K562 (cell line): ENCODE data around the gene SCAMP3. TPM values are rescaled to one million over a fixed set of nuclear protein-coding genes. Genes with fewer than 3 reads are reported as not detected.
A peak's percentile ranks its signal among the peaks of the same experiment; 100 is the strongest.

Source experiments
- ATF4 ChIP-seq: fragments of 450-650 bp; formaldehyde crosslinking; IDR thresholded peaks from 2 replicates; pipeline ENCODE4 v1.4.0; 2022; ENCODE audit warnings: mild to moderate bottlenecking, moderate library complexity
- CTCF ChIP-seq, 3 experiments: IDR thresholded peaks in 2 of 3; conservative IDR thresholded peaks in 1 of 3; 2 replicates each; pipeline ENCODE4 v1.5.1; 2011 to 2012; ENCODE audit warnings: low read length in 3 of 3, mild to moderate bottlenecking in 3 of 3, control low read depth in 2 of 3, improper control_type of control experiment in 1 of 3, inconsistent platforms in 1 of 3, low read depth in 1 of 3, mixed read lengths in 1 of 3, moderate library complexity in 1 of 3; ENCODE audit not compliant: insufficient read depth in 2 of 3
- HDAC1 ChIP-seq, 2 experiments: fragments of 450-650 bp; IDR thresholded peaks; 2 replicates each; pipeline ENCODE4 v1.6.1; 2016 to 2017; ENCODE audit warnings: inconsistent platforms in 1 of 2, mild to moderate bottlenecking in 1 of 2, moderate library complexity in 1 of 2
- KAT8 ChIP-seq: fragments of 450-650 bp; IDR thresholded peaks from 2 replicates; pipeline ENCODE4 v1.6.1; 2016; ENCODE audit warnings: low read depth, mild to moderate bottlenecking
- KHSRP ChIP-seq: fragments of 450-650 bp; IDR thresholded peaks from 2 replicates; pipeline ENCODE4 v1.6.1; 2017
- MAX ChIP-seq: sonication (generic); formaldehyde crosslinking; IDR thresholded peaks from 2 replicates; pipeline ENCODE4 v1.9.0; 2022; ENCODE audit warnings: mild to moderate bottlenecking, missing genetic modification reagents
- MAZ ChIP-seq, 2 experiments: fragments of 450-650 bp in 1 of 2; sonication (generic) in 1 of 2; formaldehyde crosslinking; IDR thresholded peaks in 1 of 2; conservative IDR thresholded peaks in 1 of 2; 2 replicates each; pipeline versions ENCODE4 v1.4.0 to v1.5.0; 2020; ENCODE audit warnings: mild to moderate bottlenecking in 1 of 2, missing genetic modification reagents in 1 of 2
- PATZ1 ChIP-seq: fragments of 250-450 bp; sonication (Bioruptor Pico); IDR thresholded peaks from 2 replicates; pipeline ENCODE4 v1.5.0; 2020; ENCODE audit warnings: mild to moderate bottlenecking, borderline replicate concordance
- RBM14 ChIP-seq: fragments of 200-400 bp; formaldehyde crosslinking; IDR thresholded peaks from 2 replicates; pipeline ENCODE4 v1.6.1; 2018; ENCODE audit warnings: low read depth, mild to moderate bottlenecking, low read length, moderate library complexity, borderline replicate concordance; ENCODE audit not compliant: insufficient read depth
- SNIP1 ChIP-seq: fragments of 450-650 bp; IDR thresholded peaks from 2 replicates; pipeline ENCODE4 v1.7.1; 2017; ENCODE audit warnings: low read depth, mild to moderate bottlenecking
- SOX6 ChIP-seq: fragments of 450-650 bp; IDR thresholded peaks from 2 replicates; pipeline ENCODE4 v1.6.1; 2014; ENCODE audit warnings: mild to moderate bottlenecking
- SRSF7 ChIP-seq: fragments of 200-400 bp; formaldehyde crosslinking; optimal IDR thresholded peaks from 2 replicates; pipeline ENCODE3; 2017; ENCODE audit warnings: mild to moderate bottlenecking, low read depth, low read length
- TFE3 ChIP-seq: fragments of 450-650 bp; formaldehyde crosslinking; IDR thresholded peaks from 2 replicates; pipeline ENCODE4 v1.4.0; 2020; ENCODE audit warnings: mild to moderate bottlenecking, mixed read lengths
- THRA ChIP-seq: fragments of 450-650 bp; IDR thresholded peaks from 2 replicates; pipeline ENCODE4 v1.6.1; 2017; ENCODE audit warnings: mild to moderate bottlenecking, moderate library complexity
- ZC3H4 ChIP-seq: sonication (generic); formaldehyde crosslinking; IDR thresholded peaks from 2 replicates; pipeline ENCODE4 v1.9.0; 2021; ENCODE audit warnings: missing genetic modification reagents, borderline replicate concordance
- ZNF146 ChIP-seq: IDR thresholded peaks from one replicate; pipeline ENCODE4 v1.6.1; 2018; ENCODE audit warnings: missing compliant biosample characterization; ENCODE audit not compliant: unreplicated experiment
- ZNF232 ChIP-seq: sonication (generic); formaldehyde crosslinking; IDR thresholded peaks from 2 replicates; pipeline ENCODE4 v1.8.0; 2022; ENCODE audit warnings: mild to moderate bottlenecking, missing genetic modification reagents
- ZNF445 ChIP-seq: fragments of 250-450 bp; sonication (Bioruptor Pico); IDR thresholded peaks from 2 replicates; pipeline ENCODE4 v1.4.0; 2020; ENCODE audit warnings: low read depth, mild to moderate bottlenecking, moderate library complexity
- ZNF699 ChIP-seq: fragments of 250-450 bp; sonication (Bioruptor Pico); IDR thresholded peaks from 2 replicates; pipeline ENCODE4 v1.8.0; 2021; ENCODE audit warnings: mild to moderate bottlenecking, moderate library complexity; ENCODE audit not compliant: insufficient replicate concordance
- polyA plus RNA-seq, 8 experiments: library from polyadenylated mRNA; depleted of rRNA in 4 of 8; stranded (reverse) in 5 of 8; unstranded in 3 of 8; fragments of >200 nt; fragmentation: Nextera tagmentation in 2 of 8; fragmentation: Illumina TruSeq in 1 of 8; extraction: Ambion mirVana in 2 of 8; extraction: Trizol in 1 of 8; gene quantifications; 2 replicates each; pipeline versions ENCODE4 v1.2.1 to v1.2.3, GENCODE V29; 2011 to 2014; ENCODE audit warnings: inconsistent platforms in 1 of 8, missing spikeins in 1 of 8
- total RNA-seq, 7 experiments: library from RNA; depleted of rRNA in 6 of 7; stranded (reverse); fragments of >200 nt in 6 of 7; fragmentation: Illumina TruSeq in 2 of 7; extraction: Trizol in 2 of 7; gene quantifications; 2 replicates each; pipeline versions ENCODE4 v1.2.1 to v1.2.3, GENCODE V29; 2011 to 2021; ENCODE audit warnings: low replicate concordance in 1 of 7

Gene SCAMP3
- total and polyA plus RNA-seq, 9 of the 15 experiments (the other 6 are each of a cell fraction or from before 2014, with no cell fraction given): 14.2 to 131 (median 86.1) TPM

GRCh38 chr1:155208541-155209311 lies 53.4 kb downstream of the SCAMP3 start, which contains the start of gene MTX1 (continued):
- TF ChIP-seq ZNF445 (CRISPR knock-in tag) (no peak), CTCF (IDR thresholded peaks at IDR 0.05 in 2 of 3, conservative IDR thresholded peaks at IDR 0.05 in 1 of 3; ENCODE audit: insufficient read depth in 2 of 3, low read depth in 1 of 3, low read length in 3 of 3) (no peak), SRSF7 (no peak), SNIP1 (no peak), MAX (CRISPR knock-in tag) (peak; percentile 85), ZNF146 (CRISPR knock-in tag) (no peak), ZNF232 (no peak), HDAC1 (IDR thresholded peaks at IDR 0.05) (peak in 1 of 2 experiments; percentile 96; a peak in 2 of 4 replicates), ATF4 (CRISPR knock-in tag) (no peak), TFE3 (CRISPR knock-in tag) (no peak), MAZ (CRISPR knock-in tag; conservative IDR thresholded peaks at IDR 0.05 in 1 of 2, IDR thresholded peaks at IDR 0.05 in 1 of 2) (peak in 1 of 2 experiments; percentile 90; a peak in 2 of 4 replicates), ZNF699 (CRISPR knock-in tag) (no peak), KAT8 (no peak), RBM14 (no peak), THRA (no peak), PATZ1 (CRISPR knock-in tag) (no peak), ZC3H4 (CRISPR knock-in tag) (0 out of 2 replicates have a peak, but pooled peaks have one; percentile 54), SOX6 (0 out of 2 replicates have a peak, but pooled peaks have one; percentile 9), KHSRP (no peak)
